ENCODE measurements around the gene TNIK.

DNA sequence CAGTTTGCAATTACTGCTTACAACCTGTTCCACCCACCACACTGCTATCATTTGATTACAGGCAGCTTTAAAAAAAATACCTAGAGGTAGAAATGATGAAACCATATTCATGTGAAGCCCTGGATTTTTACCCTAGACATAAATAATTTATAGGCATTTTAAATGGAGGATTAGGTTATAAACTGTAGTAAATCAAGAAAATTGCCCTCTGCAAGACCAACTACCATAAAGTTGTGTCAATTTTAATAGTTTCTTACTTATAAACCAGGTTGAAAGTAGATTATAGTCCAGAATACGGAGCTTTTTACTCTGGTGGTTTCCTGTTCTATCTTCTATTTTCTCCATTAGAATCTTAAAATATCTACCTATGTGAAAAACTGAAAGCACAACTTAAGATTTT is 13.9 kb downstream of the TNIK start:
- TF ChIP-seq POLR2AphosphoS5 (IDR thresholded peaks at IDR 0.05; ENCODE audit: low read depth, low read length) = no peak
- no peak for TF ChIP-seq POLR2A (IDR thresholded peaks at IDR 0.05; ENCODE audit: low read depth, low read length)
- TF ChIP-seq POU2F2 (IDR thresholded peaks at IDR 0.05; ENCODE audit: low read depth, low read length) = no peak
- no peak for TF ChIP-seq PAX5 (IDR thresholded peaks at IDR 0.05; ENCODE audit: insufficient read depth, low read length, severe bottlenecking)
- no peak for TF ChIP-seq TAF1 (IDR thresholded peaks at IDR 0.05; ENCODE audit: low read depth, low read length)
- TF ChIP-seq SPI1 (IDR thresholded peaks at IDR 0.05; ENCODE audit: low read depth, low read length) = no peak

Data from GM12891 (cell line).